GM19099 (cell line): Measurements from ENCODE around the gene TRAPPC11.

ENCODE experiments used
- POLR2A ChIP-seq: IDR thresholded peaks from 3 replicates; pipeline ENCODE4 v1.6.1; 2011; ENCODE audit warnings: low read depth; ENCODE audit not compliant: insufficient read length; ENCODE audit errors: extremely low read depth

TRAPPC11 gene

DNA sequence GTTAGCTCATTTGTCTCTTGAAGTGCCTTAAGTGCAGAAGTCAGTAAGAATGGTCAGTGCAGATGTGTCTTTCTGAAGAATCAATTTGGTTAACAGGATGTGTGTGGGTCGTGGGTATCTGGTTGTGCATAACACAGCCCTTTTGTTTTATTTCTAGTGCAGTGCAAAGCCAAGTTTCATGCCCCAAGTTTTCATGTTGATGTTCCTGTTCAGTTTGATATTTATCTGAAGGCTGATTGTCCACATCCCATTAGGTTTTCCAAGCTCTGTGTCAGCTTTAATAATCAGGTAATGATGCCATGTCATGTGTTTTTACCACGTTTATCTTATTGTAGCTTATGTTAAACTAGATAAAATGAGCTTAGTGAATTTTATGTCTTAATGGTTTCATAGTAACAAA, 27.4 kb downstream of the TRAPPC11 start:
- TF ChIP-seq POLR2A: no peak

DNA sequence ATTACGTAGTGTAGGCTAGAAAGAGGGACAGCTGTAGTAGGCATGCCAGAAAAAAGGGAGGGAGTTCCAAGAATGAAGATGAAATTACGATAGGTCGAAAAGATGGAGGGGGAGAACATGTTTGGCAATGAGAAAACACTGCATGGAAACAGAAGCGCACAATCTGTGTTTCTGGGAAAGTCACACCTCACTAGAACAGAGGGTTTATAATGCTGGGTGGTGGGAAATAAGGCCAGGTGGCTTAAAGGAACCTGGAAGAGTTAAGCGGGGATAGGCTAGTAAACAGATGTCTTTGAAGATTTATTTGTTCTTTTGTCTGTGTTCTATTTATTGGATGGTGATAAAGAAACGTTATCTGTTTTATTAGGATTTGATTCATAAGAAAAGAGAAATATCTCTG, 29.1 kb downstream of the TRAPPC11 start:
- no peak for TF ChIP-seq POLR2A

DNA sequence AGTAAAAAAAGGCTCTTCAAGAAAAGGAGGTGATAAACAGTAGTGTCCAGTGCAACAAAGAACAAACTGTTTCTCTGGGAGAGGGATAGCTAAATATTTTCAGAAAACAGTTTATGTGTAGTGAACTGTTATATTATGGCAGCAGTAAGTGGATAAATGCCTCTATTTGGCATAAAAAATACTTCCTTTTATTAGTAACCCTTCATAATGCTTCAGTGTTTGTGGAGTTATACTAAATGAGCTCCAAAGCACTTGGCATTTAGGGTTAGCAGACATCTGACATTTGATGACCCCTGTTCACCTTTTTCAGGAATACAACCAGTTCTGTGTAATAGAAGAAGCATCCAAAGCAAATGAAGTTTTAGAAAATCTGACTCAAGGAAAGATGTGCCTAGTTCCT, 31.9 kb downstream of the TRAPPC11 start:
- no peak for TF ChIP-seq POLR2A

DNA sequence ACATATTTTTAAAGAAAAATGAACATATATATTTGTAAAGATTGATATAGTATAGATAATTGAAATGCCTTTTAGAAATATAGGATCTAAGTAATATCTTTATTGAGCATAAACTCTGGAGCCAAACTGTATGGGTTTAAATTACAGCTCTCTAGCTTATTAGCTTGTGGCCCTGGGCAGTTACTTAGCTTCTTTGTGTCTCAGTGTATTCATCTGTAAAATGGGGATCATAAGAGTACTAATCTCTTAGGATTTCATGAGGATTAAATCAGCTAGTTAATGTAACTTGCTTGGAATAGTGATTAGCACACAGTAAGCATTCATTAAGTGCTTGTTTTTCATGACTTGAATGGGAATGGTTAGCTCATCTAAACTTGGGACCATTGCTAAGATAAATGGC, 32.8 kb downstream of the TRAPPC11 start:
- TF ChIP-seq POLR2A: no peak

DNA sequence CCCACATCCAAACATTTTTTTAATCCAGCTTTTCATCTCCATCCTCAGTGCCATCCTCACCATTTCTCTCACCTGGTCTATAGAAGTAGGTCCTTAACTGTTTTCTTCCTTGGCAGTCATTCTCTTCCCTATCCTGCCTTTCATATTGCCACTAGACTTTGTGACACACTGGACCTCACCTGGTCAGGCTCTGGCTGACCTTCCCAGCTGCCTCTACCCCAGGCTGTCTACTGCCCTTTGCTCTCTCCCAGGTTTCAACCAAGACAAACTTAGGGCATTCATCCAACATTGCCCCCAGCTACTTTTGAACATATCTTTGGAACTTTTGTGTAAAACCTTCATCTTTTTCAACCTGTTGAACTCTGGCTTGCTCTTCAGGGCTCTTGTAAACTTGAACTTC, 39.8 kb downstream of the TRAPPC11 start:
- no peak for TF ChIP-seq POLR2A

DNA sequence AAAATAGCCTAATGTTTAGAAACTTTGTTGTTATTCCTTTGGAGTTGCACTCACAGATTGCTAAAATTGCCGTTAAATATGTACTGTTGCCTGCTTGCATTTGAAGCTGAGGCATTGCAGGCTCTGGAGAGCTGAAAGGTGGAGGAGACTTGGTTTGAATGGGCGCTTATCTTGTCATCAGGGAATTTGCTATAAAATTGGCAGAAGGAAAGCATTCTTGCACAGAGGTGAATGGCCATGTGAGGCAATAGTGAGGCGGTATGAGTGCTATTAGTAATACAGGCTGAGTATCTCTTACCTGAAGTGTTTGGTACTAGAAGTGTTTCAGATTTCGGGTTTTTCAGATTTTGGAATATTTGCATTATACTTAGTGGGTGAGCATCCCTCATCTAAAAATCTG, 41.3 kb downstream of the TRAPPC11 start:
- TF ChIP-seq POLR2A: no peak

DNA sequence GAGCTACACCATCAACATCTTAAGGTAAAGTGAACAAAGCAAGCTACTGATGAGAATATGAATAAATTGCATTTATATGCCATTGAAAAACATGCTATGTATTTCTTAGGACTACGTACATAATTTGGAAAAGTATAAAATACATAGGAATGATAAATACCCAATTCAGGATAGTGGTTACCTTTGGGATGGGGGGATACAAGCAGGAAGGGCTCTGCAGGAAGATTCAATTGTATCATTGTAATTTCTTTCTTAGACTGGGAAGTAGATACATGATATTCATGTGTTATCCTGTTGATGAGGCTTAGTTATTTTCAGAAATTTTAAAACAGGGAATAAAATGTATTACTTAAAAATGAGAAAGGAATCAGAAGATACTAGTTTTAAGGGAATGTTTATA, 43.4 kb downstream of the TRAPPC11 start:
- no peak for TF ChIP-seq POLR2A

DNA sequence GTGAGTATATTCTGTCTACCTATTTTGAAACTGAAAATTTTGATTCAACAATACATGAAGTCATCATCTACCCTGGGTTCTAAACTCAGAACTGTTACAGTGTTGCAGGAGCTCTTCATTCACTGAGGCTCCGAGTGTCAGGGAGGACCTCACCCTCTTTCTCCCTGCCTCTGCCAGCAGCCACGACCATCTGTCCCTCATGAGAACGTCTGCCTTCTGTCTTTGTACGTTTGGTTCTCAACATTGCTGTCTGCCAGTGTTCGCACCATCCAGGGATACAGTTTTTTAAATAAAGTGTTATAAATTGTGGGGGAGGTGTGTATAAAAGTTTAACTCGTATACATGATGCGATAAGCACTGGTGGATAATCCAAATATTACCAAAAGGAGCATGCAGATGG, 55.5 kb downstream of the TRAPPC11 start:
- no peak for TF ChIP-seq POLR2A

DNA sequence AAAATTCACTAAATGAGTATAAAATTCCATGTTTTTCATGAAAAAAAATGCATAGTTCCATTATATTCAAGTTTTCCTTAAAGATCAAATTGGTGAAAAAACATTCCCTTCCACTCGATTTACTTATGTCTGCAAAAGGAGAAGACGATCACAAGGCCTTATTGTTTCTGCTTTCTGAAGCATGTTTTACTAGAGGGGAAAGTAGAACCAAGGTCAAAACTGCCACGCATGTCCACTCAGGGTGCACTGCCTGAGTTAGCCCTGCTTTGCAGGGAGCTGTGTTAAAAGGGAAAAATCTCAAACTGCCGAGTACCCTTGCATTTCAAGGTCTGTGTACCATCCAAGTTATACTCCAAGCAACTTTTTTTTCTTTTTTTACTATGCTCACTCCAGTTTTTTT, 57.2 kb downstream of the TRAPPC11 start:
- no peak for TF ChIP-seq POLR2A

DNA sequence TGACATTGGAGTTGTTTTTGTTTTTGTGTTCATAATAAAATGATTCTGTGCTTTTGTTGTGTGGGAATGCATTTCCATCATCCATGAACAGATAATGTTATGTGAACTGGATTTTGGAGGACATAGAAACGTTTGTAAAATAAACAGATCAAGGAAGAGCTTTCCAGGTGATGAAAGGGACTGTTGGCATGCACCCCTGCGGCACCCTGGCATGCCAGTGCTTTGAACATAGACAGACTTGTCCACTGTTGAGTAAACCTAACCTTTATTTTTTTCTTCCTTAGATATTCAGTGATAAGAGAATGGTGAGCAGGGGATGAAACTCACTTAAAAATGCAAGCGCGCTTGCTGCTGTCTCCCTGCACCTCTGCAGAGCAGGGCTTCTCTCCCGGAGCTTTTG, 59.8 kb downstream of the TRAPPC11 start:
- no peak for TF ChIP-seq POLR2A

DNA sequence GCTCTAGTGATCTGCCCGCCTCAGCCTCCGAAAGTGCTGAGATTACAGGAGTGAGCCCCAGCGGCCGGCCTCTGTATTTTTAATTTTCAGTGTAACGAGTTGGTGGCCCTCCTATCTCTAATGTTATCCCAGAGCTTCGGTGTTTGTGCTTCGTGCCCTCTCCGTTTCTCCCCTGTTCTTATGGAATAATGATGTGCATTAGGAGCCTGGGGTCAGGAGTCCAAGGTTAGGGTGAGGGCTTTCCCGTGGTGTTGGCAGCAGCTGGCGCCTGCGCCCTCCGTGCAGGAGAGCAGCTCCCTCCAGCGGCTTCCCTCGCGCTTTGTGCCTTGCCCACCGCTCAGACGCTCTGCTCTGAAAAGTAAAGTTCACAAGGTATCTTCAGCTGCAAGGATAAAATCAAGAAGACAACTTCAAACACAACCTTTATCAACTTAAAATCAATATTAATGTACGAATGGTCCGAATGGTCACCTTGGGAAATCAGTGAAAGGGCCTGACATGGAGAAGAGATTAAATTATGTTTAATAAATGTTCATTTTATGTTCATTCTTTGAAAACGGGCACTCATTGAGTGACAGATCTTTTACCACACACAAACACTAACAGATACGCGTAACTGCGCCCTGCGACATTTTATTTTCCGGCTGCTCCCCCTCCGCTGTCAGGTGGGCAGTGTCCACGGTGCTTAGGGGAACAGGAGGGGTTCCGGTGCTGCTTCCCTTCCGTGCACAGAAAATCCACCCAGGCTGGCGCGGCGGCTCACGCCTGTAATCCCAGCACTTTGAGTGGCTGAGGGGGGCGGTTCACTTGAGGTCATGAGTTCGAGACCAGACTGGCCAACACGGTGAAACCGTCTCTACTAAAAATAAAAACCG, 62.4 kb downstream of the TRAPPC11 start:
- TF ChIP-seq POLR2A: no peak

DNA sequence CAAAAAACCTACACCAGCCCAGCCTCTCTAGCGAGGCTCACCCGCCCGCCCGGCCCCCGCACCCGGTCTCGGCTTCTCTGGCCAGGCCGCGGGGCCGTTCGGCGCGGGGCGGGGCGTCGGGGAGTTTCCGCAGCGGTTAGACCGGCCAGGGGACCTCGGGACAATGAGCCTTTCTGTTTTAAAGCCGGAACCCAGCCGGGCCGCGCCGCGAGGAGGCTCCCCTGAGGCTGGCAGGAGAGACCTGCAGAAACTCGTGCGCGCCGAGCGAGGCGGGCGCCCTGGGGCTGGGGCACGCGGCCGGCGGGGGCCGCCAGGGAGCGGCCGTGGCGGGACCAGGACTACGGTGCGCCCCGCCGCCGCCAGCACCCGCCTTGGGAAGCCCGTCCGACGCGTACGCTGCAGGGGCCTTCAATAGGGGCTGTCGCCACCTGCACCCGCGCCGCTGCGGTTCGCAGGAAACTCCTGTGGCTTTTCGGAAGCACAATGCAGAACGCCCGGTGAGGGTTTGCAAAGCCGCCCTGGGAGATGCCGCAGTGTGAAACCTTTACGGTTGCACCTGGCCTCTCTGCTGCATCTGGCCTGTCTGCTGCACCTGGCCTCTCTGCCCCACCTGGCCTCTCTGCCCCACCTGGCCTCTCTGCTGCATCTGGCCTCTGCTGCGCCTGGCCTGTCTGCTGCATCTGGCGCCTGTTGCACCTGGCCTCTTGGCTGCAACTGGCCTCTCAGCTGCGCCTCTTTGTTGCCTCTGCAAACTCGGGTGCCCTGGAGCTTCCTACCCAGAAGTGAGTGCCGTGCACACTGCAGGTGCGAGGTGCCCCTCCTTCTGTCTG, 63.9 kb downstream of the TRAPPC11 start:
- no peak for TF ChIP-seq POLR2A

DNA sequence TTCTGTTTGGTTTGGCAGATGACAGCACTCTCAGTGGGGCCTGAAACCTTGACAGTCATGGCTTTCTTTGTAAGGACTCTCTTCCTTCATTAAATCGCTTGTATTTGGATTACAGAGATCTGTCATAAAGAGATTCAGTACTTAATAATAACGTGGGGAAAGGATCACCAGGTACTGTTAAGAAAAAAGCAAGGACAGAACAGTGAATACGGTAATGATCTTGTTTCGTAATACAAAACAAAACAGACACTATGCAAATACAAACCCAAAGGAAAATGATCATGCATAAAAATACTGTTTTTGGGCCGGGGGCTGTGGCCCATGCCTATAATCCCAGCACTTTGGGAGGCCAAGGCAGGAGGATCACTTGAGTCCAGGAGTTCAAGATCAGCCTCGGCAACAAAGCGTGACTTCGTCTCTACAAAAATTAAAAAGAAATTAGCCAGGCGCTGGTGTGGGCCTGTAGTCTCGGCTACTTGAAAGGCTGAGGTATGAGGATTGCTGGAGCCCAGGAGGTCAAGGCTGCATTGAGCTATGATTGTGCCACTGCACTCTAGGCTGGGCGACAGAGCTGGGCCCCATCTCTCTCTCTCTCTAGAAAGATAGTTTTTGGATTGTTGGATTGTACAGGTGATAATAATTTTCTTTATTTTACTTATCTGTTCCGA, 64.6 kb downstream of the TRAPPC11 start:
- no peak for TF ChIP-seq POLR2A

DNA sequence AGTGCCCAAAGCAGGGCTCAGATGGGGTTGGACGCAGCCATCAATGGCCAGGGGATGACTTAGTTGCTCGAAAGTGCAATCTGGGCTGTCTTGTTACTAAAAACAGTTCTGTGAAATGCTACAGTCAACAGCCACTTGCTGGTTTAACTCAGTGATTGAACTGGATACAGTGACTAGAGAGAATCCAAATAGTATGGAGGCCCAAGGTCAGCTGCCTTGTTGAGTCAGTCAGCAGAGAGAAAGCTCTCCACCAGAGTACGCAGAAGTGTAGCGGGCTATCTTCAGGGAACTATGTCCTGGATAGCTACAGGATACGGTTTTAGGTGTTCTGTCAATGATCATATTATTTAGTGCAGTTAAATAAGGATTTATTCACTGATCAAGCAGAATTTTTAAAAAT, 68.4 kb downstream of the TRAPPC11 start:
- no peak for TF ChIP-seq POLR2A
